Erythroblast (primary cell): ENCODE data around the gene SLC30A9.

Experiments used
- DNase-seq, 2 experiments: peaks; one replicate each; lab custom pipeline; 2025; lab: John Stamatoyannopoulos, UW
- GATA1 ChIP-seq: IDR thresholded peaks from 2 replicates; pipeline ENCODE4 v1.6.1; 2011; ENCODE audit warnings: low read depth, mild to moderate bottlenecking, control low read depth, low read length, moderate library complexity
- POLR2A ChIP-seq: IDR thresholded peaks from 2 replicates; pipeline ENCODE4 v1.6.1; 2011; ENCODE audit warnings: mild to moderate bottlenecking, low read length

The SLC30A9 gene

DNA sequence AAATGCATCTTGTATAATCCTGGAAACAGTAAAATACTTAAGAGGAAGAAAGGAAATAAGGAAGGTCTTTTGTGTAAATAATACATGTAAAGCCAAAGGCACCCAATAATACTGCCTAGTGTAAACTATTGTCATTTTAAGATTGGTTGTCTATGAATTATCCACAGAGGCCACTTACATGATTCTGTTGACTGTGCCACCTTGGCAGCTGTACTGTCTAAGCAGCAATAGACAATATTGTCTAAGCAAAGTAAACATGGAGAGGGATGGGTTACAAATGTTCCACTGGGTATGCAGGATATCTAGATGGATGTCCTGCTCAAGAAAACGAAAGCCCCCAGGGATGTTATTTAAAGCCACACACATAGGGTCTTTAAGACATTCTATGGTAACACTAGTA lies 142.7 kb downstream of the SLC30A9 start:
- TF ChIP-seq POLR2A, result no peak
- no peak for TF ChIP-seq GATA1
- DNase-seq, result no peak

DNA sequence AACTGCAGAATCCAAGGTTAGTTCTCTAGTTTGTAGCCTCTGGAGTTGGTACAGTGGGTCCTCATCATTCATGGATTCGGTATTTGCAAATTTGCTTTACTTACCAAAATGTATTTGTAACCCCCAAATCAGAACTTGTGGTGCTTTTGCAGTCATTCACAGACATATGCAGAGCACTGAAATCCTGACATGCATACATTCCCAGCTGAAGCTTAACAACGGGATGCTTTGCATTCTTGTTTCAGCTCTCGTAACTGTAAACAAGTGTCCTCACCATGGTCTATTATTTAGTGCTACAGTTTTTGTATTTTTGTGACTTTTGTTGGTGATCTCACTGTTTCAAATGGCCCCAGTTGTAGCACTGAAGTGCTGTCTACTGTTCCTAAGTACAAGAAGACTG lies 146.0 kb downstream of the SLC30A9 start:
- TF ChIP-seq GATA1, result no peak
- TF ChIP-seq POLR2A, result no peak
- no peak for DNase-seq
